ENCODE data around the gene IRF8.
"Not testable (repeated sequence)": the region's sequence is repeated elsewhere in the genome, so short reads cannot be mapped to it uniquely, and the experiment has no call there.

Gene IRF8

GRCh38 chr16:85863384-85863774 is 35.6 kb upstream of the IRF8 start:
- no peak for DNase-seq (ENCODE audit: low read depth, low spot score)

GRCh38 chr16:85864965-85865364 is 34.0 kb upstream of the IRF8 start:
- DNase-seq (ENCODE audit: low read depth, low spot score), result no peak
- no peak overlapping the region for H3K4me3 ChIP-seq (ENCODE audit: low read length)

More at GRCh38 chr16:85863384-85863774, 35.6 kb upstream of the IRF8 start:
- no peak overlapping the region for H3K4me3 ChIP-seq (ENCODE audit: low read length)

GRCh38 chr16:85867189-85867588 is 31.8 kb upstream of the IRF8 start:
- DNase-seq (ENCODE audit: low read depth, low spot score), result no peak
- H3K4me3 ChIP-seq (ENCODE audit: low read length), result no peak overlapping the region

- no peak for DNase-seq (ENCODE audit: low read depth, low spot score)
- H3K4me3 ChIP-seq (ENCODE audit: low read length), result no peak overlapping the region
These were observed 30.5 kb upstream of the IRF8 start for GRCh38 chr16:85868495-85868894.

- DNase-seq (ENCODE audit: low read depth, low spot score), result no peak
- H3K4me3 ChIP-seq (ENCODE audit: low read length), result no peak overlapping the region
These were observed 29.8 kb upstream of the IRF8 start for GRCh38 chr16:85869206-85869605.

- no peak for DNase-seq (ENCODE audit: low read depth, low spot score)
- H3K4me3 ChIP-seq (ENCODE audit: low read length), result no peak overlapping the region
These were observed 29.0 kb upstream of the IRF8 start for GRCh38 chr16:85869785-85870558.

- H3K4me3 ChIP-seq (ENCODE audit: low read length), result no peak overlapping the region
- no peak for DNase-seq (ENCODE audit: low read depth, low spot score)
These were observed 27.2 kb upstream of the IRF8 start for GRCh38 chr16:85871756-85872155.

GRCh38 chr16:85872734-85873133 is 26.2 kb upstream of the IRF8 start:
- DNase-seq (ENCODE audit: low read depth, low spot score), result no peak
- no peak overlapping the region for H3K4me3 ChIP-seq (ENCODE audit: low read length)

- DNase-seq (ENCODE audit: low read depth, low spot score), result no peak
- H3K4me3 ChIP-seq (ENCODE audit: low read length), result no peak overlapping the region
These were observed 25.8 kb upstream of the IRF8 start for GRCh38 chr16:85873153-85873552.

GRCh38 chr16:85874031-85874430 is 24.9 kb upstream of the IRF8 start:
- not testable (repeated sequence) for DNase-seq (ENCODE audit: low read depth, low spot score)

GRCh38 chr16:85878407-85878806 is 20.6 kb upstream of the IRF8 start:
- no peak for DNase-seq (ENCODE audit: low read depth, low spot score)
- no peak overlapping the region for H3K4me3 ChIP-seq (ENCODE audit: low read length)

More at GRCh38 chr16:85874031-85874430, 24.9 kb upstream of the IRF8 start:
- not testable (repeated sequence) for H3K4me3 ChIP-seq (ENCODE audit: low read length)

- H3K4me3 ChIP-seq (ENCODE audit: low read length), result no peak overlapping the region
- no peak for DNase-seq (ENCODE audit: low read depth, low spot score)
These were observed 20.1 kb upstream of the IRF8 start for GRCh38 chr16:85878875-85879274.

GRCh38 chr16:85879549-85879948 is 19.4 kb upstream of the IRF8 start:
- H3K4me3 ChIP-seq (ENCODE audit: low read length), result no peak overlapping the region
- DNase-seq (ENCODE audit: low read depth, low spot score), result no peak

- no peak for DNase-seq (ENCODE audit: low read depth, low spot score)
- no peak overlapping the region for H3K4me3 ChIP-seq (ENCODE audit: low read length)
These were observed 18.8 kb upstream of the IRF8 start for GRCh38 chr16:85879975-85880831.

GRCh38 chr16:85880861-85881260 is 18.1 kb upstream of the IRF8 start:
- DNase-seq (ENCODE audit: low read depth, low spot score), result no peak
- H3K4me3 ChIP-seq (ENCODE audit: low read length), result no peak overlapping the region

GRCh38 chr16:85881436-85881835 is 17.5 kb upstream of the IRF8 start:
- H3K4me3 ChIP-seq (ENCODE audit: low read length), result no peak overlapping the region

GRCh38 chr16:85882181-85882810 is 16.7 kb upstream of the IRF8 start:
- H3K4me3 ChIP-seq (ENCODE audit: low read length), result no peak overlapping the region
- DNase-seq (ENCODE audit: low read depth, low spot score), result no peak

More at GRCh38 chr16:85881436-85881835, 17.5 kb upstream of the IRF8 start:
- no peak for DNase-seq (ENCODE audit: low read depth, low spot score)

GRCh38 chr16:85883813-85884212 is 15.1 kb upstream of the IRF8 start:
- no peak overlapping the region for H3K4me3 ChIP-seq (ENCODE audit: low read length)
- no peak for DNase-seq (ENCODE audit: low read depth, low spot score)

GRCh38 chr16:85884808-85885463 is 14.0 kb upstream of the IRF8 start:
- H3K4me3 ChIP-seq (ENCODE audit: low read length), result no peak overlapping the region
- no peak for DNase-seq (ENCODE audit: low read depth, low spot score)
